H9 (cell line): ENCODE results near the gene LYRM2. TPM values are rescaled to one million over a fixed set of nuclear protein-coding genes. Genes with fewer than 3 reads are reported as not detected.
"Not testable (repeated sequence)": the region's sequence is repeated elsewhere in the genome, so short reads cannot be mapped to it uniquely, and the experiment has no call there.

Experiments used
- DNase-seq: peaks from one replicate; pipeline ENCODE4 v3.0.0-alpha.2; 2017
- H2AFZ ChIP-seq: one replicate; pipeline ENCODE4 v1.6.1; 2013; ENCODE audit warnings: mild to moderate bottlenecking, low read length, control low read depth, moderate library complexity
- H2AK5ac ChIP-seq: 2 replicates; pipeline ENCODE4 v1.6.1; 2013; ENCODE audit warnings: low read length, control low read depth, mixed read lengths; ENCODE audit not compliant: insufficient read length
- H2BK120ac ChIP-seq: one replicate; pipeline ENCODE4 v1.6.1; 2013; ENCODE audit warnings: low read depth, mild to moderate bottlenecking, low read length, control low read depth, inconsistent platforms; ENCODE audit not compliant: poor library complexity, severe bottlenecking
- H2BK12ac ChIP-seq: 2 replicates; pipeline ENCODE4 v1.6.1; 2013; ENCODE audit warnings: low read length, control low read depth, mixed read lengths, low read depth; ENCODE audit not compliant: insufficient read length
- H2BK15ac ChIP-seq: 2 replicates; pipeline ENCODE4 v1.6.1; 2013; ENCODE audit warnings: low read depth, low read length, control low read depth
- H2BK20ac ChIP-seq: one replicate; pipeline ENCODE4 v1.6.1; 2013; ENCODE audit warnings: low read depth, mild to moderate bottlenecking, low read length, control low read depth, inconsistent platforms; ENCODE audit not compliant: poor library complexity, severe bottlenecking
- H2BK5ac ChIP-seq: 2 replicates; pipeline ENCODE4 v1.6.1; 2013; ENCODE audit warnings: low read length, control low read depth, mixed read lengths; ENCODE audit not compliant: insufficient read length
- H3K14ac ChIP-seq: 2 replicates; pipeline ENCODE4 v1.6.1; 2013; ENCODE audit warnings: low read length, control low read depth; ENCODE audit not compliant: insufficient read depth
- H3K18ac ChIP-seq: 2 replicates; pipeline ENCODE4 v1.6.1; 2013; ENCODE audit warnings: low read depth, mild to moderate bottlenecking, mixed read lengths, low read length, control low read depth; ENCODE audit not compliant: insufficient read length
- H3K23ac ChIP-seq: 2 replicates; pipeline ENCODE4 v1.6.1; 2013; ENCODE audit warnings: low read length, control low read depth, mixed read lengths, low read depth; ENCODE audit not compliant: insufficient read length
- H3K23me2 ChIP-seq: 2 replicates; pipeline ENCODE4 v1.6.1; 2013; ENCODE audit warnings: low read depth, mild to moderate bottlenecking, mixed read lengths, low read length, control low read depth; ENCODE audit not compliant: insufficient read length, poor library complexity, severe bottlenecking
- H3K27ac ChIP-seq: 2 replicates; pipeline ENCODE4 v1.5.1; 2013; ENCODE audit warnings: low read length, control low read depth, mixed read lengths, low read depth; ENCODE audit not compliant: insufficient read length
- H3K27me3 ChIP-seq: 2 replicates; pipeline ENCODE4 v1.6.1; 2013; ENCODE audit warnings: low read length, control low read depth, inconsistent platforms; ENCODE audit not compliant: insufficient read depth
- H3K4ac ChIP-seq: 2 replicates; pipeline ENCODE4 v1.6.1; 2013; ENCODE audit warnings: low read depth, mild to moderate bottlenecking, control low read depth, inconsistent platforms, low read length, moderate library complexity
- H3K4me1 ChIP-seq: 2 replicates; pipeline ENCODE4 v1.6.1; 2013; ENCODE audit warnings: low read length, control low read depth, inconsistent platforms; ENCODE audit not compliant: insufficient read depth
- H3K4me2 ChIP-seq: 2 replicates; pipeline ENCODE4 v1.6.1; 2013; ENCODE audit warnings: low read length, control low read depth, mixed read lengths; ENCODE audit not compliant: insufficient read length, insufficient read depth
- H3K56ac ChIP-seq: 2 replicates; pipeline ENCODE4 v1.6.1; 2013; ENCODE audit warnings: low read depth, mild to moderate bottlenecking, mixed read lengths, low read length, control low read depth; ENCODE audit not compliant: insufficient read length
- H3K79me1 ChIP-seq: 2 replicates; pipeline ENCODE4 v1.6.1; 2013; ENCODE audit warnings: low read depth, mild to moderate bottlenecking, moderate library complexity, low read length, control low read depth, inconsistent platforms; ENCODE audit not compliant: insufficient read depth, poor library complexity, severe bottlenecking
- H3K79me2 ChIP-seq: 2 replicates; pipeline ENCODE4 v1.6.1; 2013; ENCODE audit warnings: low read length, control low read depth, inconsistent platforms; ENCODE audit not compliant: insufficient read depth
- H3K9ac ChIP-seq: 2 replicates; pipeline ENCODE4 v1.6.1; 2013; ENCODE audit warnings: low read length, control low read depth, mixed read lengths; ENCODE audit not compliant: insufficient read length; ENCODE audit errors: extremely low read depth
- H3K9me3 ChIP-seq: one replicate; pipeline ENCODE4 v1.6.1; 2013; ENCODE audit warnings: low read depth, low read length, inconsistent platforms; ENCODE audit not compliant: control insufficient read depth
- H3T11ph ChIP-seq: one replicate; pipeline ENCODE4 v1.6.1; 2013; ENCODE audit warnings: mild to moderate bottlenecking, low read length, control low read depth, inconsistent platforms
- H4K20me1 ChIP-seq: one replicate; pipeline ENCODE4 v1.6.1; 2013; ENCODE audit not compliant: control insufficient read depth, insufficient read length, insufficient read depth
- H4K5ac ChIP-seq: 2 replicates; pipeline ENCODE4 v1.6.1; 2013; ENCODE audit warnings: low read depth, mild to moderate bottlenecking, mixed read lengths, low read length, control low read depth; ENCODE audit not compliant: insufficient read length
- H4K8ac ChIP-seq: replicated peaks from 2 replicates; pipeline ENCODE4 v1.6.1; 2013; ENCODE audit warnings: low read length, control low read depth, mixed read lengths, low read depth; ENCODE audit not compliant: insufficient read length
- H4K91ac ChIP-seq: 2 replicates; pipeline ENCODE4 v1.6.1; 2013; ENCODE audit warnings: low read depth, mild to moderate bottlenecking, moderate library complexity, mixed read lengths, low read length, control low read depth; ENCODE audit not compliant: insufficient read length
- H3K27ac Mint-ChIP-seq, 3 experiments: 2 replicates in 2 of 3; 3 replicates in 1 of 3; pipeline ENCODE4 v1.8.0; 2020 to 2021; ENCODE audit warnings: mixed read lengths in 3 of 3, mild to moderate bottlenecking in 1 of 3, moderate library complexity in 1 of 3
- H3K27me3 Mint-ChIP-seq: 2 replicates; pipeline ENCODE4 v1.8.0; 2021; ENCODE audit warnings: low read depth, mild to moderate bottlenecking, moderate library complexity, mixed read lengths
- H3K36me3 Mint-ChIP-seq, 3 experiments: 2 replicates in 2 of 3; 3 replicates in 1 of 3; pipeline ENCODE4 v1.8.0; 2020 to 2021; ENCODE audit warnings: low read depth in 3 of 3, mixed read lengths in 3 of 3; ENCODE audit not compliant: insufficient read depth in 1 of 3
- H3K4me1 Mint-ChIP-seq, 2 experiments: 2 replicates each; pipeline ENCODE4 v1.8.0; 2020; ENCODE audit warnings: mixed read lengths in 2 of 2
- H3K4me3 Mint-ChIP-seq, 2 experiments: 2 replicates in 1 of 2; 3 replicates in 1 of 2; pipeline ENCODE4 v1.8.0; 2020 to 2021; ENCODE audit warnings: mild to moderate bottlenecking in 2 of 2, mixed read lengths in 2 of 2, moderate library complexity in 1 of 2
- H3K9me3 Mint-ChIP-seq, 2 experiments: 2 replicates in 1 of 2; 3 replicates in 1 of 2; pipeline ENCODE4 v1.8.0; 2020; ENCODE audit warnings: mild to moderate bottlenecking in 2 of 2, mixed read lengths in 2 of 2, moderate library complexity in 1 of 2
- CTCF ChIP-seq: fragments of 200-600 bp; sonication (generic); conservative IDR thresholded peaks from 3 replicates; pipeline ENCODE4 v1.8.0; 2021; ENCODE audit warnings: antibody characterized with exemption, mild to moderate bottlenecking
- WGBS: extraction: QIAGEN DNeasy Blood & Tissue Kit; methylation state at CpG from one replicate; pipeline ENCODE4 v1.1.7; 2013; ENCODE audit warnings: missing lambda C conversion rate, low lambda C conversion rate, mixed read lengths; ENCODE audit not compliant: insufficient read length; ENCODE audit errors: extremely low coverage; 5-methylcytosine and 5-hydroxymethylcytosine counted together
- total RNA-seq: library from RNA; stranded (reverse); gene quantifications from 2 replicates; pipeline ENCODE4 v1.2.1, GENCODE V29; 2021

Gene LYRM2
- total RNA-seq, 1 experiment from 2014 or later, result 29.8 TPM

- H3K4me2 ChIP-seq, result no peak overlapping the region
- WGBS, result no CpG with 5 or more reads among the region's 3 CpGs
- no peaks in the 10 kb centered on the region for H3K27me3 ChIP-seq
- H2BK15ac ChIP-seq, result no peak overlapping the region
- Mint-ChIP-seq H3K27ac (no peak overlapping the region), H3K36me3 (peaks cover 57 to 67% (median 58%) of the 10 kb centered on the region in 3 experiments), H3K9me3 (no peaks in the 10 kb centered on the region; a peak in 1 of 5 replicates), H3K4me3 (no peak overlapping the region), H3K4me1 (peaks cover 11 to 14% of the 10 kb centered on the region in 2 experiments), H3K27me3 (no peaks in the 10 kb centered on the region)
- H3T11ph ChIP-seq, result no peak overlapping the region
- no peak overlapping the region for H4K91ac ChIP-seq
- no peak overlapping the region for H3K27ac ChIP-seq
- no peak overlapping the region for H3K4ac ChIP-seq
- H3K4me1 ChIP-seq, result no peaks in the 10 kb centered on the region
- no peak overlapping the region for H3K18ac ChIP-seq
- no peaks in the 10 kb centered on the region for H3K79me1 ChIP-seq
- H2BK5ac ChIP-seq, result no peak overlapping the region
- no peak overlapping the region for H2AK5ac ChIP-seq
- H4K5ac ChIP-seq, result no peak overlapping the region
- H2BK120ac ChIP-seq, result no peak overlapping the region
- H2BK20ac ChIP-seq, result no peak overlapping the region
- no peak for DNase-seq
- no peaks in the 10 kb centered on the region for H3K79me2 ChIP-seq
- H3K56ac ChIP-seq, result no peak overlapping the region
- H3K9ac ChIP-seq, result no peak overlapping the region
- H4K20me1 ChIP-seq, result no peaks in the 10 kb centered on the region
- no peak overlapping the region for H2AFZ ChIP-seq
- no peak for TF ChIP-seq CTCF
- no peak overlapping the region for H3K14ac ChIP-seq
- no peak overlapping the region for H4K8ac ChIP-seq
- no peak overlapping the region for H2BK12ac ChIP-seq
- no peak overlapping the region for H3K23ac ChIP-seq
- no peaks in the 10 kb centered on the region for H3K9me3 ChIP-seq
- H3K23me2 ChIP-seq, result no peaks in the 10 kb centered on the region
Observed at GRCh38 chr6:89642956-89643355, 4.4 kb upstream of the LYRM2 start.

DNA sequence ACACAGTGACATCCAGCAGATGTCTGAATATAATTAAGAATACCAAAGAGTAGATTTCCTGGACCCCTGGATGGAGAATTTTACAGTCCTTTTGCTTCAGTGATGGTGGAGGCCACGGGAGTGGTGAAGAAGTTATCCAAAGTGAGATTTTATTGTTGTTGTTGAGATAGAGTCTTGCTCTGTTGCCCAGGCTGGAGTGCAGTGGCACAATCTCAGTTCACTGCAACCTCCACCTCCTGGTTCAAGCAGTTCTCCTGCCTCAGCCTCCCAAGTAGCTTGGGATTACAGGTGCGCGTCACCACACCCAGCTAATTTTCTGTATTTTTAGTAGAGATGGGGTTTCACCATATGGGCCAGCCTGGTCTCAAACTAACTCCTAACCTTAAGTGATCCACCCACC lies 3.0 kb upstream of the LYRM2 start:
- H3K4me3 Mint-ChIP-seq, H4K5ac ChIP-seq, H3K79me2 ChIP-seq, H3K27me3 ChIP-seq, H2BK5ac ChIP-seq, H3K9me3 ChIP-seq, H3K27ac ChIP-seq, H4K8ac ChIP-seq, H3K18ac ChIP-seq, H3K56ac ChIP-seq, DNase-seq, H2AFZ ChIP-seq, H3T11ph ChIP-seq, H3K14ac ChIP-seq, H3K79me1 ChIP-seq, H2AK5ac ChIP-seq, H2BK12ac ChIP-seq, H3K4ac ChIP-seq, H4K91ac ChIP-seq, H3K27me3 Mint-ChIP-seq, H3K4me2 ChIP-seq, H2BK120ac ChIP-seq, H3K9me3 Mint-ChIP-seq, H3K4me1 ChIP-seq, H3K23ac ChIP-seq, H2BK20ac ChIP-seq, H4K20me1 ChIP-seq, H2BK15ac ChIP-seq, H3K23me2 ChIP-seq, H3K9ac ChIP-seq: not testable (repeated sequence)
- H3K36me3 Mint-ChIP-seq, result peaks cover 46 to 58% (median 47%) of the 10 kb centered on the region in 3 experiments
- no CpG with 5 or more reads among the region's 3 CpGs for WGBS
- H3K27ac Mint-ChIP-seq, result peak overlapping the region in 1 of 3 experiments; percentile 61; a peak in 1 of 7 replicates
- H3K4me1 Mint-ChIP-seq, result peaks cover 14% of the 10 kb centered on the region in 2 experiments
